Stomach (tissue), 4 donors: ENCODE measurements around the gene KCNQ5.

Experiments
- CTCF ChIP-seq, 7 experiments: fragments of 450-650 bp in 4 of 7; fragments of 200-600 bp in 3 of 7; sonication (generic) in 3 of 7; IDR thresholded peaks; one replicate each; pipeline ENCODE4 v1.5.1; 2016 to 2019; ENCODE audit warnings: antibody characterized with exemption in 7 of 7, control low read depth in 2 of 7, mild to moderate bottlenecking in 1 of 7
- EP300 ChIP-seq: sonication (generic); formaldehyde crosslinking; IDR thresholded peaks from one replicate; pipeline ENCODE4 v1.6.1; 2017; ENCODE audit warnings: antibody characterized with exemption
- POLR2A ChIP-seq, 4 donors: fragments of 450-650 bp; IDR thresholded peaks; one replicate each; pipeline ENCODE4 v1.6.1; 2016; ENCODE audit warnings: antibody characterized with exemption in 4 of 4, control low read depth in 2 of 4, mild to moderate bottlenecking in 1 of 4, moderate library complexity in 1 of 4

GRCh38 chr6:72677740-72678139, 55.9 kb downstream of the KCNQ5 start:
- TF ChIP-seq POLR2A (IDR thresholded peaks at IDR 0.05): no peak
- no peak for TF ChIP-seq CTCF (IDR thresholded peaks at IDR 0.05)
- TF ChIP-seq EP300: no peak
